ENCODE data around the gene ITIH2.

The ITIH2 gene

GRCh38 chr10:7665767-7666166, 37.3 kb upstream of the ITIH2 start:
- no peaks in the 10 kb centered on the region for H3K9me2 ChIP-seq (replicated peaks; ENCODE audit: insufficient read depth, low read length)
- H3K27ac ChIP-seq (ENCODE audit: low read depth, low read length): no peak overlapping the region
- H3K9ac ChIP-seq (ENCODE audit: low read length): no peak overlapping the region
- H3K4me2 ChIP-seq (ENCODE audit: low read depth, low read length, poor library complexity, severe bottlenecking): no peak overlapping the region
- no peaks in the 10 kb centered on the region for H3K27me3 ChIP-seq (ENCODE audit: low read length)
- no peaks in the 10 kb centered on the region for H3K79me2 ChIP-seq (ENCODE audit: insufficient read depth, low read length)
- no peak overlapping the region for H2AFZ ChIP-seq (ENCODE audit: low read depth, low read length, severe bottlenecking)
- TF ChIP-seq CTCF (IDR thresholded peaks at IDR 0.05; ENCODE audit: insufficient read depth, low read length, poor library complexity, severe bottlenecking) (no peak), EZH2phosphoT487 (conservative IDR thresholded peaks at IDR 0.05; ENCODE audit: low read length) (no peak)
- H3K9me3 ChIP-seq (ENCODE audit: insufficient read depth, low read length): no peaks in the 10 kb centered on the region
- H4K20me1 ChIP-seq (ENCODE audit: low read depth, low read length): no peaks in the 10 kb centered on the region
- no peaks in the 10 kb centered on the region for H3K36me3 ChIP-seq (ENCODE audit: low read length)
- H3K4me3 ChIP-seq (ENCODE audit: insufficient read depth, low read length, poor library complexity, severe bottlenecking): no peak overlapping the region
- no peaks in the 10 kb centered on the region for H3F3A ChIP-seq (ENCODE audit: insufficient read depth)

- H2AFZ ChIP-seq (ENCODE audit: low read depth, low read length, severe bottlenecking): no peak within 1 kb of the TSS
- no peaks in the 10 kb centered on the region for H3K9me2 ChIP-seq (replicated peaks; ENCODE audit: insufficient read depth, low read length)
- no peaks in the 10 kb centered on the region for H3K9me3 ChIP-seq (ENCODE audit: insufficient read depth, low read length)
- no peak within 1 kb of the TSS for H3K9ac ChIP-seq (ENCODE audit: low read length)
- no peaks in the 10 kb centered on the region for H3K79me2 ChIP-seq (ENCODE audit: insufficient read depth, low read length)
- no peaks in the 10 kb centered on the region for H3K36me3 ChIP-seq (ENCODE audit: low read length)
- H4K20me1 ChIP-seq (ENCODE audit: low read depth, low read length): no peaks in the 10 kb centered on the region
- no peak within 1 kb of the TSS for H3K27ac ChIP-seq (ENCODE audit: low read depth, low read length)
- H3K4me3 ChIP-seq (ENCODE audit: insufficient read depth, low read length, poor library complexity, severe bottlenecking): no peak within 1 kb of the TSS
- TF ChIP-seq EZH2phosphoT487 (conservative IDR thresholded peaks at IDR 0.05; ENCODE audit: low read length) (no peak), CTCF (IDR thresholded peaks at IDR 0.05; ENCODE audit: insufficient read depth, low read length, poor library complexity, severe bottlenecking) (no peak)
- no peaks in the 10 kb centered on the region for H3F3A ChIP-seq (ENCODE audit: insufficient read depth)
- H3K4me2 ChIP-seq (ENCODE audit: low read depth, low read length, poor library complexity, severe bottlenecking): no peak within 1 kb of the TSS
- H3K27me3 ChIP-seq (ENCODE audit: low read length): no peaks in the 10 kb centered on the region
Observed at GRCh38 chr10:7666253-7667023, 36.7 kb upstream of the ITIH2 start, which contains the start of gene ITIH5. Gene ITIH5 (minus strand): TSS chr10:7666966. CDS start chr10:7666892, 74 bp downstream.

- no peak for TF ChIP-seq CTCF (IDR thresholded peaks at IDR 0.05; ENCODE audit: insufficient read depth, low read length, poor library complexity, severe bottlenecking)
- TF ChIP-seq EZH2phosphoT487 (conservative IDR thresholded peaks at IDR 0.05; ENCODE audit: low read length): no peak
- no peaks in the 10 kb centered on the region for H4K20me1 ChIP-seq (ENCODE audit: low read depth, low read length)
Observed at GRCh38 chr10:7667262-7668141, 35.6 kb upstream of the ITIH2 start.

More at GRCh38 chr10:7667262-7668141, 35.6 kb upstream of the ITIH2 start:
- no peak overlapping the region for H3K9ac ChIP-seq (ENCODE audit: low read length)
- no peak overlapping the region for H3K4me3 ChIP-seq (ENCODE audit: insufficient read depth, low read length, poor library complexity, severe bottlenecking)
- H3K79me2 ChIP-seq (ENCODE audit: insufficient read depth, low read length): no peaks in the 10 kb centered on the region
- H2AFZ ChIP-seq (ENCODE audit: low read depth, low read length, severe bottlenecking): no peak overlapping the region
- no peaks in the 10 kb centered on the region for H3K36me3 ChIP-seq (ENCODE audit: low read length)
- no peak overlapping the region for H3K27ac ChIP-seq (ENCODE audit: low read depth, low read length)
- no peaks in the 10 kb centered on the region for H3K27me3 ChIP-seq (ENCODE audit: low read length)
- H3F3A ChIP-seq (ENCODE audit: insufficient read depth): no peaks in the 10 kb centered on the region
- H3K9me2 ChIP-seq (replicated peaks; ENCODE audit: insufficient read depth, low read length): no peaks in the 10 kb centered on the region
- no peak overlapping the region for H3K4me2 ChIP-seq (ENCODE audit: low read depth, low read length, poor library complexity, severe bottlenecking)
- H3K9me3 ChIP-seq (ENCODE audit: insufficient read depth, low read length): no peaks in the 10 kb centered on the region
